Cerebellar nuclear complex (tissue), 1 donor: Measurements from ENCODE around the gene TLX2.

Source experiments
- DNase-seq, 2 experiments: peaks; one replicate each; lab custom pipeline; 2025; lab: John Stamatoyannopoulos, UW

Gene TLX2

DNA sequence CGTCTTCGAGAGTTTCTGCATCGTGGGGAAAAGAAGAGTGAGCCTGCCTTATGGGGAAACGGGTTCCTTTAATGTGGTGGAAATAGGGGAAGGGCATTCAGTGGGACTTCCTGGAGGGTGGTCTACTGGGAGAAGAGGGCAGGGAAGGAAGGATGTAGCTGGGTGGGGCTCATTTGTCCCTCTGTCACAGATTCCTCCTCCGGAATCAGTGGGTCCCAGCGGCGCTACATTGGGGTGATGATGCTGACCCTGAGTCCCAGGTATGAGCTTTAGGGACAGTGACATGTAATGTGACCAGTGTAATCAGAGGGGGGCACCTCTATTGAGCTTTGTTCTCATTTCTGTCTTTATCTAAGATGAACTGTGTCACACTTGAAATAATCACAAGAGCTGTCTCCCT lies 17.4 kb downstream of the TLX2 start:
- DNase-seq = no peak

GRCh38 chr2:74532222-74532621 lies 18.0 kb downstream of the TLX2 start:
- DNase-seq = no peak

DNA sequence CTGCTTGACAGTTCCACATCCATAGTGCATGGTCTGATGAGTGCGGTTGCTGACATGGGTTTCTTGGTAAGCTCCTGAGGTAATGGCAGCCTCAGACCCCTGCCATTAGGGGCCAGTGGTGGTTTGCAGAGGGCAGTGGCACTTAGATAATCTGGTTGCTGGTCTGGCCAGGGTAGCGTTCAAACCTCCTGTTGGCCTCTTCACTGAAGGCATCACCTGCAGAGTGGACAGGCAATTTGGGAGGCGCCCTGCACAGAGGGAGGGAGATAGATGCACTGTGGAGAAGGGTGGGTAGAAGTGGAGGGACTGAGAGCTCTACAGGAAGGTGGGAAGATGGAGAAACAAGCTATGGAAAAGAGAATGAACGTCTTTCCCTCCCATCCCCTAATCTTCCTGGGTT lies 19.2 kb downstream of the TLX2 start:
- no peak for DNase-seq

- DNase-seq = no peak
Measured at GRCh38 chr2:74534411-74534810, 20.2 kb downstream of the TLX2 start.

DNA sequence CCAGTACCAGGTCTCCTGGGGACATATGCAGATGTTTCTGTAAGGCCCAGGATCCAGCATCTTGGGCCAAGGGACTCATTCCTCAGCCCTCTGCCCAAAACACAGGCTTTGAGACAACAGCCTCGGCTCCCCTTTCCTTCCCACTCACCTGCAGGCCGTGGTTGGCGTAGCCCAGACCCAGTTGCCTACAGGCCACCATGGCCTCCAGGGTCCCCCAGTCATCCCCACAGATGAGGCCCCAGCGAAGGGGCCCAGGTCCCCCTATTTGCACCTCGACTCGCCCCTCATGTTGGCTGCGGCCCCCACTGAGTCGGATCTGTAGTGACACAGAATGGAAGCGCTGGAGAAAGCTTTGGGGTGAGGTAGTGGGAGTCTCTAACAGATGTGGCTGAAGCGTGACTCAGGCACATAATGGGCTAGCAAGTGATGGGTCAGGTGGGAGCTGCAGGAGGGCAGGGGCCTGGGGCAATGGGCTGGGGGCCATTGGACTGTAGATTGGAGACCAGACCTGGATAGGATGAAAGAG lies 21.3 kb downstream of the TLX2 start:
- no peak for DNase-seq

DNA sequence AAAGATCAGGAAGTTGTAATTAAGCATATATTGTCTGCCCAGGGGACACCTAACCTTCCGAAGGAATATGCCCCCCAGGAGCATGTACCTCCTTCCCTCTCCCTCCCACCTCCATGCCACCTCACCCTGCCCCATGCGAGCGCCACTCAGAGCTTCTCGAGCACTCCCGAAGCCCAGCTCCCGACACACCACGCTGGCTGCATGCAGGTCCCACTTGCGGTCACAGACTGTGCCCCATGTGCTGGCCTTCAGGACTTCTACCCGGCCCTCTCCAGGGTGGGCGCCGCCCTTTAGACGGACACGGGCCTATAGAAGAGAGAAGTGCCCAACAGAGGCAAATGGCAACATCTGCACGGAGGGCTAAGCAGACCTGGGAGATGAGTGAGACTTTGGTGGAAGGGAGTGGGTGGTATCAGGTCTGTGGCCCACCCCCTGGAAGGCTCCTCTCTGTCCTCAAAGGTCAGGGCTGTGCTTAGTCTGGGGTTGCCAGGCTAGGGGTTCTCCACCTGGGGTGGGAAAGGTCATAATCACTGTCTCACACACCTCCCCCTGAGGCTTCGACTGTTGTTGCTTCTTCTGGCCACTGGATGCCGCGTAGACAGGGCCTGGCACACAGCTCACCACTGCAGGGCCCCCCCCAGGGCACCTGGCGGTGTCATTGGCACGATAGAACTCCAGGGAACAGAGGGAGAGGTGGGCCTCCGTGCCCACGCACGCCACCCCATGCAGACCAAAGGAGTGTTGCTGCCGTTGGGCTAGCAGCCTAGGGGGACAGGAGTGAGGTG lies 22.1 kb downstream of the TLX2 start:
- no peak for DNase-seq

- no peak for DNase-seq
Measured at GRCh38 chr2:74537140-74537539, 22.9 kb downstream of the TLX2 start.

DNA sequence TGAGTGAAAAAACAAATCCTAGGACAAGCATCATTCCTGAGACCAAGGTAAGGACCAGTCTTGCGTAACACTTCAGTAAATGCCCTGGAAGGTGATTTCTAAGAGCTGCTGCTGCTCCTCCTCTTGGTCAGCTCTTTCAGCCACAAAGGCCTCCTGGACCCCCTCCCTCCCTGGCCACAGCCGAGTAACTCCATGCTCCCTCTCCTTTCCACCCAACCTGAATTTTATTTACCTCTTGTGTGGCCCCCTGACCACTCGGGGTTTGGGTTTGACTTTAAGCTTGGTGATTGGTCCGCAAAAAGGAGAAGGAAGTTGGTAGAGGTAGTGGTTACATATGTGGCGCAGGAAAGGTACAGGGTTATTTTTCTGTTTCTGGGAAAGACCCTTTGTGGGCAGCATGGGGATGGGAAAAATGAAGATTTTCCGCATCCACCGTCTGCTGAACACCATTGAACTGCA lies 24.7 kb downstream of the TLX2 start:
- no peak for DNase-seq

DNA sequence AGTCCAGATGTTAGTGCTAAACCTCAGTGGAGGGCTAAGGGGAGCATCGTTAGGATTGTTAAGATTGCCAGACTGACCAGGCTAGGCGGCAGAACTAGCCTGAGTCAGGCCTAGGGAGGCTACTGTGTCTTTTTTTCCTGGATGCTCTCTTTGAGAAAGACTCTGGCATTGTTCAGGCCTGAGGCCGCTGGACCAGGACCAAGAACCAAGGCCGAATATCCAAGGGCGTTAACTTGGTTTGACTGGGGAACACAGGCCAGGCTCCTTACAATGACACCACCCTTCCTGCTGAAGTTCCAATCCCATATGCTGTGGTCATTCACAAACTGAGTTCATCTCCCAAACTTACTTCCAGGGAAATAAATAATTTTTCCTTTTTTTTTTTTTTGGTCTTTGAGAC lies 26.0 kb downstream of the TLX2 start:
- no peak for DNase-seq

- no peak for DNase-seq
Measured at GRCh38 chr2:74542978-74543377, 28.7 kb downstream of the TLX2 start.

DNA sequence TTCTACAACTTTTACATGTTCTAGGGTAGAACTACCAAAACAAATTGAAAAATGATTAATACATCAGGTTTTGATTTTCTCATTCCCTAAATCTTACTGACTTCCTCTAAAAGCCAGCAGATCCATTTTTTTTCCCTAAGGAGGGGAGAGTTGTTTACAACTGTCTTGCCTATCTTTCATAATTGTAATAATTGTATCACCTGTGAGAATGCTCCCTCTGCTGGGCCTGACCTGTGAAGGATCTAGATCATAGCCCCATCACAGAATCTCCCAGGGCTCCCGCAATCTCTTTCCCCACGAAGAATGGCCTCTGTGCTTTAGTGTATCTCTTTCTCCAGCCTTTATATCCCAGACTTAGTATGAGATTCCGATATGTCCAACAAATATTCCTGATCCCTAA lies 30.4 kb downstream of the TLX2 start:
- no peak for DNase-seq

DNA sequence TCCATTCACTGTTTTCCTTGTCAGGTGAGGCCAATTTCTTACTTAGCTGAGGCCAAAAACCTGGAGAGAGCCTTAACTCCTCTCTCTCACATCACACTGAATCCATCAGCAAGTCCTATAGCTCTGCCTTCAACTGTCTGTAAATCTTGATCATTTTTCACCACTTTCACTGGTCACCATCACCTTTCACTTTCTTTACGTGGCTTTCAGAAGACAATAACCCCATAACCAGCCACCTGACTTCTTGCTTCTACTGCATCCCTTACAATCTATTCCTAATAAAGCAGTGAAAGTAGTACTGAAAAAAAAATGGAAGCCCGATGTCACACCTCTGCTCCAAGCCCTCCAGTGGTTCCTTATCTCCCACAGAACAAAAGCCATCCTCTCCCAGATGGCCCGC lies 31.8 kb downstream of the TLX2 start:
- no peak for DNase-seq

DNA sequence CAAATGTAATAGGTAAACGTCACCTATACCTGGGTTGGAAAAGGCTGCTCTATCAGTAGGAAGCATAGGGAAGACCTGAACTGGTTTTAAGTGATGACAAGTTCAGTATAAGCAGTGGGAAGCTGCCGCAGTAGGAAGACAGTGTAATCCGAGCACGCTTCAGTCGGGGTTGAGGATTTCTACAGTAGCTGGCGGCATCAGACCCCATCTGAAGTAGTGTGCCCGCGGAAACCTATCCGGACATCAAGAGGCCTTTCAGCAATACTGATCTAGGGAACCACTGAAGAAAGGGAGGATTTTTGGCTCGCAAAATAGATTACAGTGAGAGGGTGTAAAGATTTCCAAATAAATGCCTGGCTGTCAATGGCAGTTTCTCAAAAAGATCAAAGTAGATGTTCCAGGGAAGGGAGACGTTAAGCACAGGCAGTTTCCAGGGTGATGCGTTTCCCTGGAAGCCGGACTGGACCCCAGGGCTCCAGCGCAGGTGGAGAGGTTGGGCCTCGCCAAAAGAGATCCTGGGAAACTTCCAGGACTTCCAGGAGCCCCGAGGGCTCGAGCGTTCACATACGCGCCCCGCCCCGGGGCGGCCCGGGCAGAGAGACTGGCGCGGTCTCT lies 34.1 kb downstream of the TLX2 start:
- no peak for DNase-seq

DNA sequence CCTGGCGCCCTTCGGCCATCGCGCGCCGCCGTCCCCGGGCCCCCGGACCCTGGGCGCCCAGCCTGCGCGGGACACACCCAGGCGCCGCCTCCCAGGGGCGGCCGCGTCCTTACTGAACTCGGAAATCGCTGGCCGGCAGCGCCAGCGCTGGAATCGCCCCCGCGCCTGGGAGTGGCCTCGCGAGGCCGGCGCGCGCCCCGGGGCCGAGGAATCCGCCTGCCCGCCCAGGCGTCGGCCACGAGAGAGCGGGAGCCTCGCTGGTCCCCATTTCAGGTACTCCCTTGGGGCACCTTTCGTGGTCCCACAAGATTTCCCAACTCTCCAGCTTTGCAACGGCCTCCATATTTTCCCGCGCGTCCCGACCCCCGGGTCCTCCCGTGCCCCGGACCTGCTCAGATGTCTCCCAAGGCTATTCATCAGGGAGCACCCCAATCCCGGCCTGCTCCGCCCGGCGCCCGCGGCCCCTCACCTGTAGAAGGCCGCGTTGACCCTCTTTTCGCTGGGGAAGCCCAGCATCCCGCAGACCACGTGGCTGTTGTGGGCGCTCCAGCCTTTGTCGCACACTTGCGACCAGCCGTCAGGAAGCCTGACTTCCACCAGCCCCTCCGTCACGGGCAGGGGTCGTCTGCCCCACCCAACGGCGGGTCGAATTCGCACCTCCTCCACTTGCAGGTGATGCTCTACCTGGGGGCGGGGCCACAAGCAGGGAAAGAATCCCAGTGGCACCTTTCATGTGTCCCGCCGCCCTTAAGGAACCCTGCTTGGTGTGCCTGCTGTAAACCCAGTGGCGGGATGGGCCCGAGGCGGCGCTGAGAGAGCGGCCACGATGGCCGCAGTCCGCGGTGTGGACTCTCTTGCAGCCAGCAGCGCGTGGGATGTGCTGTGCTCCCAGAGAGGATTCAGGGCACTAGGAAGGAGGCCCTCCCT lies 34.9 kb downstream of the TLX2 start:
- DNase-seq = no peak

DNA sequence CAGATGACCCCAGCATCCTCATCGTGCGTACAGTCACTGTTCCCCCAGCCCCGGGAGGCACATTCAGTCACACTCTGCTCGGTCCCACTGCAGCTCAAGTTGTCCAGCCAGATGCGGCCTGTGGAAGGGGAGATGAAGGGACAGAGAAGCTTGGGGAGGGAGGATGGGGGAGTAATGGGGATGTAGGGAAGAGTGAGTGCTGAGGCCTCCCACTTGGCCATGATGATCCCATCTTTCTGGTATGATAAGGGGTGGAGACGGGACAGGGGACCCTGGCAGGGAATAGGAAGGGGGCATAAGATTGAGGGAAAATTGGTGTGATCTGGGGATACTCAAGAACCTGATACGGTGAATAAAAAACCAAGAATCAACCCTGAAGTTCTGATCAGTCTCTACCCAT lies 36.0 kb downstream of the TLX2 start:
- DNase-seq = no peak

DNA sequence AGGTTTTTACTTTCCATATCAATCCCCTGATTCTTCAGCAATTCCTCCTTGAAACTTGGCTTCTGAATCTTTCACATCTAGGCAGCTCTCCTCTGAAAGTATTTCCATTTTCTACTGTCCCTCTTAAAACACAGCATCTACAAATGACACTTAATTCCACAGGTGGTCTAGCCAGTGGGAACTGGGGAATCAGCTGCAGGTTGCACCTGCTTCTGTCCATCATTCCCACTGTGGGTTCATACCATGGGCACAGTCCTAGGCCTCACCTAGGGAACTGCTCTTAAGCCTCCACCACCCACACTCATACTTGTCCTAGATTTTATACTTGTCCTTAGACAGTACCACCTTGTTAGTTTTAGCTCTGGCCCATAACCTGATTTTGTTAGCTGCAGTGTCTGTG lies 37.3 kb downstream of the TLX2 start:
- no peak for DNase-seq

DNA sequence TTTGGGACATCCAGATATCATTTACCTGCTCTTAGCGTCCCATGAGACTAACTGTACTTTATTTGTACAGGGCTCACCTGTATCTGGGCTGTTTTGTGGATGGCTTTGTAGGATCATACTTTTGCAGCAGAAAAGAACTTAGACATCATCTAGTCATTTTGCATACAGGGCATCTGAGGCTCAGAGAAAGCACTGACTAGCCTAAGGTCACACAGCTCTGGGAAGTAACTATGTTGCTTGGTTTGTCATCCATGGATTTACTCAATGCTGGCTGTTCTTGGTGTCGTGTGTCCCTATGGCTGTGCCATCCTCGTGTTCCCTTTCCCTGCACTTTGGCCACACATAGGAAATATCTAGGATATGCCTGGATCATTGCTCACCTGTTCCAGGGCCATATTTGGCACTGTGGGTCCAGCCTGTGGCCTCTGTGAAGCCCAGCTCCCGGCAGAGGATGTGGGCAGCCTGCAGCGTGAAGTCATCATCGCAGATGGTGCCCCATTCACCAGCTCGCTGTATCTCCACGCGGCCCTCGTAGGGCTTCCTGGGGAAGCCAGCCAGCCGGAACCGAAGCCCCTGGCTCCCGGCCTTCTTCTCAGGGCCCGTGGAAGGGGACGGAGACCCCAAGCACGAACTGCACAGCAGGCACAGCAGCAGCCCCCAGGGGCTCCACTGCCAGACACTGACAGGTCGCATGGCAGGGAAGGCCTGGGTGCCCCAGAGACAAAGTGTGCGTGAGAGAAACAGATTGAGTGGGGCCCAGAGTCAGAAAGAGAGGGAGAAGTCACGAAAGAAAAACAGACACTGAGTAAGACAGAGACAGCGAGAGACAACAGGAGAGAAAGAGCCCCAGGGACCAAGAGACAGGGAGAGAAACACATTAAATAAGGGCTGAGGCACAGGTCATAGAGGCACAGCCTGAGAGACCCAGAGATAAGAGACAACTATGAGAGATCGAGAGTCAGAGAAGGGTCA lies 38.0 kb downstream of the TLX2 start:
- no peak for DNase-seq

DNA sequence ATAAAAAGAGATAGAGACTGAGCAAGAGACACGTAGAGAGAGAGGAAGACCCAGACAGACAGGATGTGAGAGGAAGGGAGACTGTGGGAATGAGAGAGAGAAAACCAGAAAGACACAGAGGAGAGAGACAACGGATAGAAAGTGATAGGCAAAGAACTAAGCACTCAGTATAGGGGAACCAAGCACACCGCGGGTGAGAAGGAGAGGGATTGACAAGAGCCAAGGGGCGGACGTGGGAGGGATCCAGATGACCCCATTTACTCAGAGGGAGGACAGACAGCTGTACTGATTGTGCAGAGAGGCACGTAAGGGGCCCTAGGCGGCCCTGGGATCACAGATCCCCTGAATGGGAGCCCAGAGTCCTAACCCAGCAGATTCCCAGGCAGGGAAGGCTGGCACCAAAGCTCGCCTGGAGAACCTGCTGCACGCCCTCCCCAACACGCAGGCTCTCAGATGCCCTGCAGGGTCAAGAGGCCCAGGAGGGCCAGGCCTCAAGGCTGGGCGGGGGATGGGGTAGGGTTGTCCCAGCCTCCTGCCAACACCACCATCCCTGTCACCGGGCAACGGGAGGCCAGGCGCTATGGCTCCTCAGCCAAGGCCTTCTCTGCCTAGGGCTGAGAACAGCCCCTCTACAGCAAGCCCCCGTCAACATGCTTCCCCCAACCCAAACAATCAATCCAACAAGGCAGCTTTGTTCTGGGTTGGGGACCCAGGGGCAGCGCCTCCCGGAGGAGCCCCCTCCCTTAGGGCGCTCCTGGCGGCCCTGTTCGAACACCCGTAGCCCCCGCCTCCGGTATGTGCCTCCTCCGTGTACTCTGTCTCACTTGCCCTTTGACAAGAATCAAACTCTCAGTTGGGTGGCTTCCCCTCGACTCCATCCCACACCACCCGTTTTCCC lies 38.9 kb downstream of the TLX2 start:
- DNase-seq = no peak

DNA sequence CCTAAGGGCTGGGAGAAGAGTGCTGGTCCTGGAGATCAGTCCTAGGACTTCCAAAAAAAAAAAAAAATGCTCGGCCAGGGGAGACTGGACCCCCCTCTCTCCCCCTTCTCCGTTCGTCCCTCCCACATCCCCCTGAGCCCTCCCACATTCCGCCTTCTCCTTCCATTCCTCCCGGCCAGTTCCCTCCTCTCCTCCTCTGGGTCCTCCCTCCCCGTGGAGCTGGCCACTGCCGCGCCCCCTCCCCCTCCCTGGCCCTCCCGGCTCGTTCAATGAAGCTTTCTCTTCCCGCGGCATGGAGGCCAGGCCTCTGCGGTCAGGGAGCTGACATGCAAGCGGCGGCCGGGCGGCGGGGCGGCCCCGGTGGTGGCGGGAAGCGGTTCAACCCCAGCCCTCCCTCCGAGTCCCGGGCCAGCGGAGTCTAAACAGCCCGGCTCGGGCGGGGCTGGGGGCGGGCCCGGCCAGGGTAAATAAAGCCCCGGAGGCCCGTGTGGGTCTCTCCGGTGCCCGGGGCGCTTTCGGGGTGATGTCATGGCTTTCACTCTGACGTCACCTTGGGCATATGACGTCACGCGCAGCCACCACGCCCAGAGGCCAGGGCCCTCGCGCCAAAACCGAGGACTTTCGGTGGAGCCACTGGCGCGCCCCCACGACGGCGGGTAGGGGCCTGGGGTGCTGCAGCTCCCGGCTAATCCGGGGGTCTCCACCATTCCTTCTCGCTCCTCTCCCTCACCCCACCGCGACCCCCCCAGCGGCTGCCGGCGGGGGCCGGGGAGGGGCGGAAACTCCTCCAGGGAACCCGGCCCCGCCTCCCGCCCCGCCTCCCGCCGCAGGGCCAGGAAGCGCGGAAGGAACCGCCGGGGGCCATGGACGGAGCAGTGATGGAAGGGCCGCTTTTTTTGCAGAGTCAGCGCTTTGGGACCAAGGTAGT lies 39.9 kb downstream of the TLX2 start, which contains the start of the genes DOK1 and LOXL3:
Gene DOK1, plus strand, starts transcription at position 829 of the 928 bp plus-strand sequence. Its CDS starts 35 bp downstream, at position 864.
Gene LOXL3, minus strand, starts transcription at position 51 of the 928 bp plus-strand sequence. CDS start 1,308 bp downstream, outside the sequence.
- DNase-seq = no peak
